Stimulated activated CD4-positive, alpha-beta T cell treated with anti-CD3 and anti-CD28 coated beads, Interleukin-12 subunit alpha, Interleukin-12 subunit beta, amount 100 ng/mL, for 24 hours (primary cell): Measurements from ENCODE around the gene YPEL4.

Experiments used
- DNase-seq, 2 experiments: peaks; one replicate each; pipeline ENCODE4 v3.0.0-alpha.2; 2020; ENCODE audit warnings: low read depth in 2 of 2

Gene YPEL4

GRCh38 chr11:57633394-57634070 lies 16.2 kb downstream of the YPEL4 start:
- DNase-seq: no peak

- no peak for DNase-seq
Measured at GRCh38 chr11:57632116-57632515, 17.6 kb downstream of the YPEL4 start.

- no peak for DNase-seq
Measured at GRCh38 chr11:57630171-57630570, 19.5 kb downstream of the YPEL4 start.

- no peak for DNase-seq
Measured at GRCh38 chr11:57626895-57627294, 22.8 kb downstream of the YPEL4 start.

GRCh38 chr11:57624864-57625263 lies 24.8 kb downstream of the YPEL4 start:
- DNase-seq: no peak

- DNase-seq: no peak
Measured at GRCh38 chr11:57622263-57622662, 27.4 kb downstream of the YPEL4 start.

GRCh38 chr11:57620467-57620866 lies 29.2 kb downstream of the YPEL4 start:
- DNase-seq: no peak

- no peak for DNase-seq
Measured at GRCh38 chr11:57619331-57619730, 30.4 kb downstream of the YPEL4 start.

GRCh38 chr11:57618438-57618837 lies 31.3 kb downstream of the YPEL4 start:
- no peak for DNase-seq

GRCh38 chr11:57616595-57616994 lies 33.1 kb downstream of the YPEL4 start:
- no peak for DNase-seq

- no peak for DNase-seq
Measured at GRCh38 chr11:57615308-57615707, 34.4 kb downstream of the YPEL4 start.

GRCh38 chr11:57614234-57614772 lies 35.4 kb downstream of the YPEL4 start:
- DNase-seq: no peak

- DNase-seq: no peak
Measured at GRCh38 chr11:57610170-57610569, 39.5 kb downstream of the YPEL4 start.

- no peak for DNase-seq
Measured at GRCh38 chr11:57605028-57605420, 44.7 kb downstream of the YPEL4 start.

- no peak for DNase-seq
Measured at GRCh38 chr11:57604296-57605027, 45.2 kb downstream of the YPEL4 start.

GRCh38 chr11:57601297-57601696 lies 48.4 kb downstream of the YPEL4 start:
- DNase-seq: no peak

- DNase-seq: no peak
Measured at GRCh38 chr11:57599381-57599780, 50.3 kb downstream of the YPEL4 start.

- no peak for DNase-seq
Measured at GRCh38 chr11:57598831-57599155, 50.9 kb downstream of the YPEL4 start.

- no peak for DNase-seq
Measured at GRCh38 chr11:57597916-57598830, 51.5 kb downstream of the YPEL4 start.

- no peak for DNase-seq
Measured at GRCh38 chr11:57597461-57597915, 52.2 kb downstream of the YPEL4 start, which contains the start of gene SERPING1. TSS of gene SERPING1 (plus strand) at chr11:57597685. CDS start at chr11:57598271, 586 bp downstream.

GRCh38 chr11:57596266-57596885 lies 53.3 kb downstream of the YPEL4 start:
- DNase-seq: no peak
